Peyer's patch (tissue), 4 donors: ENCODE data around the gene RAMP3.

Source experiments
- POLR2A ChIP-seq, 2 donors: fragments of 450-650 bp; IDR thresholded peaks; one replicate each; pipeline ENCODE4 v1.5.1; 2017; ENCODE audit warnings: antibody characterized with exemption in 2 of 2, mild to moderate bottlenecking in 2 of 2, moderate library complexity in 2 of 2
- TF ChIP-seq, protein P1 (sequence below), 6 experiments: fragments of 450-650 bp in 4 of 6; fragments of 200-600 bp in 2 of 6; sonication (generic) in 1 of 6; IDR thresholded peaks; one replicate each; pipeline ENCODE4 v1.5.1; 2017 to 2019; ENCODE audit warnings: antibody characterized with exemption in 6 of 6, mild to moderate bottlenecking in 3 of 6, moderate library complexity in 1 of 6

DNA sequence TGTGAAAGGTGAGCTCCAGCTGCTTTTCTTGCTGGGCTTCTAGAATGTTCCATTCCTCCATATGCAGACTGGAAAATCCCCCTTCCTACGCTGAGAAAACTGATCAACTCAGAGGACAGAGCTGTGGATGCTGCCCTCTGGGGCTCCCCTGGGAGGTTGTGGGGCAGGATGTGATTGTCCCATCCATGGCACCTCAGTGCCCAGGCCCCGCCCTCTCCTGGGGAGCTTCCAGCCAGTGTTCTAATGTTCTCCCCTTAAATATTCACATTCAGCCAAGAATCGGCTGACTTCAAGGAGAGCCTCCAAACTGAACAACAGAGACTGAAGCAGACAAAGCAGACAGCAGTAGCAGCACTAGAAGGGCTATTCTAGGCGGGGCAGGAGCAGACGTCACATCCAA lies 55.0 kb downstream of the RAMP3 start:
- TF ChIP-seq, protein P1, sequence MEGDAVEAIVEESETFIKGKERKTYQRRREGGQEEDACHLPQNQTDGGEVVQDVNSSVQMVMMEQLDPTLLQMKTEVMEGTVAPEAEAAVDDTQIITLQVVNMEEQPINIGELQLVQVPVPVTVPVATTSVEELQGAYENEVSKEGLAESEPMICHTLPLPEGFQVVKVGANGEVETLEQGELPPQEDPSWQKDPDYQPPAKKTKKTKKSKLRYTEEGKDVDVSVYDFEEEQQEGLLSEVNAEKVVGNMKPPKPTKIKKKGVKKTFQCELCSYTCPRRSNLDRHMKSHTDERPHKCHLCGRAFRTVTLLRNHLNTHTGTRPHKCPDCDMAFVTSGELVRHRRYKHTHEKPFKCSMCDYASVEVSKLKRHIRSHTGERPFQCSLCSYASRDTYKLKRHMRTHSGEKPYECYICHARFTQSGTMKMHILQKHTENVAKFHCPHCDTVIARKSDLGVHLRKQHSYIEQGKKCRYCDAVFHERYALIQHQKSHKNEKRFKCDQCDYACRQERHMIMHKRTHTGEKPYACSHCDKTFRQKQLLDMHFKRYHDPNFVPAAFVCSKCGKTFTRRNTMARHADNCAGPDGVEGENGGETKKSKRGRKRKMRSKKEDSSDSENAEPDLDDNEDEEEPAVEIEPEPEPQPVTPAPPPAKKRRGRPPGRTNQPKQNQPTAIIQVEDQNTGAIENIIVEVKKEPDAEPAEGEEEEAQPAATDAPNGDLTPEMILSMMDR (IDR thresholded peaks at IDR 0.05), result no peak
- no peak for TF ChIP-seq POLR2A (IDR thresholded peaks at IDR 0.05)
